Melanocyte of skin (primary cell): ENCODE results near the gene ST8SIA6. TPM values are rescaled to one million over a fixed set of nuclear protein-coding genes. Genes with fewer than 3 reads are reported as not detected.

ENCODE experiments used
- small RNA-seq, 2 donors: library from RNA; depleted of rRNA; stranded (forward); fragments of <200 nt; gene quantifications; one replicate each; pipeline ENCODE3, GENCODE V24; 2012
- total RNA-seq, 2 donors: library from RNA; depleted of rRNA; stranded (reverse); fragments of >200 nt; gene quantifications; 2 replicates each; pipeline ENCODE4 v1.2.3, GENCODE V29; 2012

The ST8SIA6 gene, protein sequence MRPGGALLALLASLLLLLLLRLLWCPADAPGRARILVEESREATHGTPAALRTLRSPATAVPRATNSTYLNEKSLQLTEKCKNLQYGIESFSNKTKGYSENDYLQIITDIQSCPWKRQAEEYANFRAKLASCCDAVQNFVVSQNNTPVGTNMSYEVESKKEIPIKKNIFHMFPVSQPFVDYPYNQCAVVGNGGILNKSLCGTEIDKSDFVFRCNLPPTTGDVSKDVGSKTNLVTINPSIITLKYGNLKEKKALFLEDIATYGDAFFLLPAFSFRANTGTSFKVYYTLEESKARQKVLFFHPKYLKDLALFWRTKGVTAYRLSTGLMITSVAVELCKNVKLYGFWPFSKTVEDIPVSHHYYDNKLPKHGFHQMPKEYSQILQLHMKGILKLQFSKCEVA
- total RNA-seq, result 10 to 100 TPM; 28.0 to 41.3 TPM

DNA sequence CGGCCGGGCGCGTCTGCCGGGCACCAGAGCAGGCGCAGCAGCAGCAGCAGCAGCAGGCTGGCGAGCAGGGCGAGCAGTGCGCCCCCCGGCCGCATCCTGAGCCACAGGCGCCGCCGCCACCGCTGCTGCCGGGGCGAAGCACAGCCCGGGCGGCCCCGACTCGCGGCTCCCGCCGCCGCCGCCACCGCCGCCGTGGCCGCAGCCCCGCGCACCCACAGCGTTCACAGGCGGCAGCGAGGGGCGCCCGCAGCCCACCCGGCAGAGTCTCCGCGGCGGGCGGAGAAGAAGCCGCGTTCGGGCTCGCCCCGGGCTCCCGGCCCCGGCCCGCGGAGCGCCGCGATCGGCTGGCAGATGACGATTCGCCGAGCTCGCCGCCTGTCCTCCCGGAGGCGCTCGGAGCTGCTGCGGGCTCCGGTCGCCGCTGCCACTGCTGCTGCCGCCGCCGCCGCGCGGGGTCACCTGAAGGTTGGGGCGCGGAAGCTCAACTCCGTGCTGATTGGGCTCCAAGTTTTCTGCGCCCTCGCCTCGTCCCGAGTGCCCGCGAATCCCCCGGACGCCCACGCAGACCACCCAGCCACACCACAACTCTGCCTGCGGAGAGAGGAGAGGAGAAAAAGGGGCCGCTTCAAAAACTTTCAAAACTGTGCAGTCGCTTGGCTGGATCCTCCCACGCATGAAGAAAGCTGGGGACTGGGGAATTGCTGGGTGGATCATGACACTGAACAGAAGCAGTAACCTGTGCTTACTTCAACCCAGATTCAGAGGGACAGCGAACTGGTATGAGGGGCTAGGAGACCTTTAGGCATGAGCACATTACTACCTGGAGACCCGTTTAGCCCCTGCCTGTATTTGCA, at the start of gene ST8SIA6:
ST8SIA6 (minus strand) TSS at position 435 of the 854 bp plus-strand sequence; CDS start at position 95, 340 bp downstream.

Small RNA genes lying within 50 kb of the gene (small RNA-seq; reads per million reads assigned to genes)
- gene RF00019, result 0 reads per million in 2 donors

Other genes with a start within 250 kb of the ST8SIA6 start
- gene VIM, start 226.4 kb downstream of the ST8SIA6 start, total RNA-seq, result 1,000 to 10,000 TPM; 3,460 to 6,062 TPM
- gene HACD1, start 162.8 kb upstream of the ST8SIA6 start, total RNA-seq, result 10 to 100 TPM; 83.6 to 90.6 TPM
- gene STAM, start 189.6 kb upstream of the ST8SIA6 start, total RNA-seq, result 100 to 1,000 TPM in 1 of 2 donors, 10 to 100 TPM in 1; 84.3 to 123 TPM